ENCODE data around the gene HPRT1.
A peak's percentile ranks its signal among the peaks of the same experiment; 100 is the strongest.
"Not testable (repeated sequence)": the region's sequence is repeated elsewhere in the genome, so short reads cannot be mapped to it uniquely, and the experiment has no call there.

HPRT1 gene

GRCh38 chrX:134460005-134460861, at the start of gene HPRT1:
TSS of gene HPRT1 (plus strand) at chrX:134460165. CDS start at chrX:134460312, 147 bp downstream.
- DNase-seq: peak; percentile 82 to 87 (median 84)

- no peak for DNase-seq
These were observed 43.9 kb upstream of the HPRT1 start for GRCh38 chrX:134416087-134416486.

- no peak for DNase-seq
These were observed 41.5 kb upstream of the HPRT1 start for GRCh38 chrX:134418317-134419113.

GRCh38 chrX:134419784-134420183, 40.2 kb upstream of the HPRT1 start:
- DNase-seq: no peak

- peak in 1 of 3 experiments; percentile 23 for DNase-seq
These were observed 36.4 kb upstream of the HPRT1 start for GRCh38 chrX:134423606-134424005.

DNA sequence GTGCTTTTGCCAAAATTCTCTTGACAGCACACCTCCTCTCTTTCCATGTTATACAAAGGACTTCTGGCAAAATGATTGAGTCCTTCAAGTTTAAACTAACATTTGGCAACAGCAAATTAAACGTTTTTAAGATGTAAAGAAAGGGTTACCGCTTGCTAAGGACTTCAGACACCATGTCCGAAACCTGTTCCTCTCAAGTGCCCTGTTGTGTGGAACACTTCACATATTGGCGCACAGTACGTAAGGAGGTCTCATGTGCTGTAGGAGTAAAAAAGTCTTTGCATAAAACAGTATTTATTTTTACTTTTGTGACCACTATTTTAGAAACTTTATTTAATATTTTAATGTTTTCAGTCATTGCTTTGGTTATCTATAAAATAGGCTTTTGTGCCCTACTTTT, 33.7 kb upstream of the HPRT1 start:
- no peak for DNase-seq

- no peak for DNase-seq
These were observed 28.1 kb upstream of the HPRT1 start for GRCh38 chrX:134431894-134432293.

DNA sequence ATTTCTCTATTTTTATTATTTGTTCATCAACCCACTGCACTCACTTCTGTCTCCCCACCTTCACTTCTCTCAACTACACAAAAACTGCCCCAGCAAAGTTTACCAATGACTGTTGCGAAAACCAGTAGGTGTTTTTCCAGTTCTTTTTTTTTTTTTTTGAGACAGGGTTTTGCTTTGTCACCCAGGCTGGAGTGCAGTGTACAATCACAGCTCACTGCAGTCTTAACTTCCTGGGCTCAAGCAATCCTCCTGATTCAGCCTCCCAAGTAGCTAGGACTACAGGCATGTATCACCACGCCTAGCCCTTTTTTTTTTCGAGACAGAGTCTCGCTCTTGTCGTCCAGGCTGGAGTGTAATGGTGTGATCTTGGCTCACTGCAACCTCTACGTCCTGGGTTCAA, 24.1 kb upstream of the HPRT1 start:
- DNase-seq: no peak

GRCh38 chrX:134443020-134443419, 16.9 kb upstream of the HPRT1 start:
- DNase-seq: no peak

- DNase-seq: no peak
These were observed 16.5 kb upstream of the HPRT1 start for GRCh38 chrX:134443461-134443860.

DNA sequence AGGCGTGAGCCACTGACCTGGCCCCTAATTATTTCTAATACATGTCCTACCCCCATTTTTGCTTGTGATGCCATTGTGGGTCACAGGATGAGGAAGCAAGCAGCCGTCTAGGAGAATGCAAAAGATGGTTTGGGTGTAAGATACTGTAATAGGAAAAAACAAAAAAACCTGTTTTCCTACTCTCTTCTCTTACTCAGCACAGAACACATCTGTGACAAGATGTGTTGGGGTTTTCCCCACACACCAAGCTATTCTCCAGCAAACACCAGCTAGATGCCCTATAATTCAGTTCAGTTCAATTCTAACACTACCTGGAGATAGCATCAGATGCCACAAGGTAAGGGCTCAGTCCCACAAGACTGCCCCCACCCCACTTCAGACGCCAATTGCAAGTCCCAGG, 15.3 kb upstream of the HPRT1 start:
- DNase-seq: no peak

GRCh38 chrX:134452596-134452995, 7.4 kb upstream of the HPRT1 start:
- no peak for DNase-seq

- no peak for DNase-seq
These were observed 6.3 kb upstream of the HPRT1 start for GRCh38 chrX:134453631-134454030.

GRCh38 chrX:134454506-134454905, 5.5 kb upstream of the HPRT1 start:
- DNase-seq: no peak

- no peak for DNase-seq
These were observed 2.3 kb upstream of the HPRT1 start for GRCh38 chrX:134457708-134458107.

GRCh38 chrX:134459683-134460004, 321 bp upstream of the HPRT1 start:
- DNase-seq: peak in 1 of 3 experiments; percentile 78

DNA sequence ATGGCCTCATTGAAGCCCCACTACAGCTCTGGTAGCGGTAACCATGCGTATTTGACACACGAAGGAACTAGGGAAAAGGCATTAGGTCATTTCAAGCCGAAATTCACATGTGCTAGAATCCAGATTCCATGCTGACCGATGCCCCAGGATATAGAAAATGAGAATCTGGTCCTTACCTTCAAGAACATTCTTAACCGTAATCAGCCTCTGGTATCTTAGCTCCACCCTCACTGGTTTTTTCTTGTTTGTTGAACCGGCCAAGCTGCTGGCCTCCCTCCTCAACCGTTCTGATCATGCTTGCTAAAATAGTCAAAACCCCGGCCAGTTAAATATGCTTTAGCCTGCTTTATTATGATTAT, 876 bp downstream of the HPRT1 start:
- peak; percentile 30 to 67 (median 62) for DNase-seq

DNA sequence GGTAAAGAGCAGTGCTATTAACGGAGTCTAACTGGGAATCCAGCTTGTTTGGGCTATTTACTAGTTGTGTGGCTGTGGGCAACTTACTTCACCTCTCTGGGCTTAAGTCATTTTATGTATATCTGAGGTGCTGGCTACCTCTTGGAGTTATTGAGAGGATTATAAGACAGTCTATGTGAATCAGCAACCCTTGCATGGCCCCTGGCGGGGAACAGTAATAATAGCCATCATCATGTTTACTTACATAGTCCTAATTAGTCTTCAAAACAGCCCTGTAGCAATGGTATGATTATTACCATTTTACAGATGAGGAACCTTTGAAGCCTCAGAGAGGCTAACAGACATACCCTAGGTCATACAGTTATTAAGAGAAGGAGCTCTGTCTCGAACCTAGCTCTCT, 1.5 kb downstream of the HPRT1 start:
- DNase-seq: peak in 2 of 3 experiments; percentile 7 to 56

- DNase-seq: no peak
These were observed 3.0 kb downstream of the HPRT1 start for GRCh38 chrX:134462927-134463326.

DNA sequence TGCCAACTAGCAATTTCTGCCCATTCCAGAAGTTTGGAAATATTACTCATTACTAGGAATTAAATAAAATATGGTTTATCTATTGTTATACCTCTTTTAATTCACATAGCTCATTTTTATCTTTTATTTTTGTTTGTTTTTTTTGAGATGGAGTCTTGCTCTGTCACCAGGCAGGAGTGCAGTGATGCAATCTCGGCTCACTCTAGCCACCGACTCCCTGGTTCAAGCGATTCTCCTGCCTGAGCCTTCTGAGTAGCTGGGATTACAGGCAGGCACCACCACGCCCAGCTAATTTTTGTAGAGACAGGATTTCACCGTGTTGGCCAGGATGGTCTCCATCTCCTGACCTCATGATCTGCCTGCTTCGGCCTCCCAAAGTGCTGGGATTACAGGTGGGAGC, 4.5 kb downstream of the HPRT1 start:
- not testable (repeated sequence) for DNase-seq

DNA sequence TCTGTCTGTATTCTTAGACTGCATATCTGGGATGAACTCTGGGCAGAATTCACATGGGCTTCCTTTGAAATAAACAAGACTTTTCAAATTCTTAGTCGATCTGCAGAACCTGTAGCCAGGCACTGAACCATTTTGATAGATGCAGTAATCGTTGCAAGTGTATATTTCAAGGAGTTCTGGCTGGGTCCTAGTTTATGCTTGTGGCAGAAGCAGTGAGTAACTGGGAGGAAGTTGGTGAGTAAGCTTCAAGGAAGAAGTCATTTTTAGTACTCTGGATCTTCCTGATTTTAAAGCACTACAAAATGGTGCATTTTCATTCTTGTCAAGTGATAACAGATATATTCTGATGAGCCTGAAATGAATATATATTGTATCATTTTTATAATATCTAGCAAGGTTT, 9.5 kb downstream of the HPRT1 start:
- DNase-seq: no peak

GRCh38 chrX:134470013-134470412, 10.0 kb downstream of the HPRT1 start:
- no peak for DNase-seq

GRCh38 chrX:134472041-134472440, 12.1 kb downstream of the HPRT1 start:
- DNase-seq: no peak

- no peak for DNase-seq
These were observed 16.3 kb downstream of the HPRT1 start for GRCh38 chrX:134476284-134476683.

Measured in NCI-H1417 (cell line).